Esophagus squamous epithelium (tissue), 4 donors: ENCODE results near the gene ZC3H18.

Experiments
- CTCF ChIP-seq, 6 experiments: fragments of 450-650 bp in 4 of 6; fragments of 200-600 bp in 2 of 6; sonication (generic) in 2 of 6; IDR thresholded peaks; one replicate each; pipeline ENCODE4 v1.5.1; 2016 to 2019; ENCODE audit warnings: antibody characterized with exemption in 6 of 6, mild to moderate bottlenecking in 4 of 6, moderate library complexity in 4 of 6
- POLR2A ChIP-seq, 4 donors: fragments of 450-650 bp; IDR thresholded peaks; one replicate each; pipeline ENCODE4 v1.6.1; 2017; ENCODE audit warnings: antibody characterized with exemption in 4 of 4, mild to moderate bottlenecking in 4 of 4, moderate library complexity in 3 of 4

GRCh38 chr16:88640039-88640495, 69.9 kb downstream of the ZC3H18 start:
- TF ChIP-seq POLR2A (IDR thresholded peaks at IDR 0.05) (no peak), CTCF (IDR thresholded peaks at IDR 0.05) (no peak)
